GM13976 (cell line): ENCODE data around the gene BBS9.
"Not testable (repeated sequence)": the region's sequence is repeated elsewhere in the genome, so short reads cannot be mapped to it uniquely, and the experiment has no call there.

Source experiments
- DNase-seq: peaks from one replicate; pipeline ENCODE4 v3.0.0; 2012; ENCODE audit warnings: low spot score
- in situ Hi-C: fragments of 300-500 bp; cut with MboI; formaldehyde crosslinking; loops from one replicate; pipeline ENCODE4 v1.12.0; 2022; ENCODE audit warnings: low sequenced_read_pairs, mixed read lengths, inconsistent platforms; ENCODE audit not compliant: unreplicated experiment
- TF ChIP-seq, protein P1 (sequence below): IDR thresholded peaks from 2 replicates; pipeline ENCODE4 v1.5.1; 2012; ENCODE audit warnings: borderline replicate concordance, mild to moderate bottlenecking; ENCODE audit not compliant: insufficient read depth; ENCODE audit errors: extremely low read depth, missing control alignments, control extremely low read depth

The BBS9 gene

DNA sequence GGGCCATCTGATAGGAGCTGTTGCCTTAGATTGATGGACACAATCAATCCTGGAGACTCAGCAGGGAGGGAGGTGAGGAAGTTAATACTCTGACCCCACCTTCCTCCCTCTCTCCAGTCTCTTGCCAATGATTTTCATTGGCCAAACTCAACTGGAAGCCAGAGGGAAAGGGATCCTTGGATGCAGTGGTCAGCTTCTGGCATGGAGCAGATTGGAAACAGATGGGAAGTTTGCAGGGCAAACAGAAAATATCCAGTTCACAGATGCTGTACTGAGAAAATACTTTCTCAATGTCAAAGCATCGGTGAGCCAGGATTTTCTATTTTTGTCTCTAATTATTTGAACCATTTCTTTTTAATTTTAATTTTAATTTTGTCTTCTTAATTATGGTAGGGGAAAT is 170.8 kb downstream of the BBS9 start:
- no peak for DNase-seq
- TF ChIP-seq, protein P1, sequence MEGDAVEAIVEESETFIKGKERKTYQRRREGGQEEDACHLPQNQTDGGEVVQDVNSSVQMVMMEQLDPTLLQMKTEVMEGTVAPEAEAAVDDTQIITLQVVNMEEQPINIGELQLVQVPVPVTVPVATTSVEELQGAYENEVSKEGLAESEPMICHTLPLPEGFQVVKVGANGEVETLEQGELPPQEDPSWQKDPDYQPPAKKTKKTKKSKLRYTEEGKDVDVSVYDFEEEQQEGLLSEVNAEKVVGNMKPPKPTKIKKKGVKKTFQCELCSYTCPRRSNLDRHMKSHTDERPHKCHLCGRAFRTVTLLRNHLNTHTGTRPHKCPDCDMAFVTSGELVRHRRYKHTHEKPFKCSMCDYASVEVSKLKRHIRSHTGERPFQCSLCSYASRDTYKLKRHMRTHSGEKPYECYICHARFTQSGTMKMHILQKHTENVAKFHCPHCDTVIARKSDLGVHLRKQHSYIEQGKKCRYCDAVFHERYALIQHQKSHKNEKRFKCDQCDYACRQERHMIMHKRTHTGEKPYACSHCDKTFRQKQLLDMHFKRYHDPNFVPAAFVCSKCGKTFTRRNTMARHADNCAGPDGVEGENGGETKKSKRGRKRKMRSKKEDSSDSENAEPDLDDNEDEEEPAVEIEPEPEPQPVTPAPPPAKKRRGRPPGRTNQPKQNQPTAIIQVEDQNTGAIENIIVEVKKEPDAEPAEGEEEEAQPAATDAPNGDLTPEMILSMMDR = no peak
- in situ Hi-C loops = no loop called here

DNA sequence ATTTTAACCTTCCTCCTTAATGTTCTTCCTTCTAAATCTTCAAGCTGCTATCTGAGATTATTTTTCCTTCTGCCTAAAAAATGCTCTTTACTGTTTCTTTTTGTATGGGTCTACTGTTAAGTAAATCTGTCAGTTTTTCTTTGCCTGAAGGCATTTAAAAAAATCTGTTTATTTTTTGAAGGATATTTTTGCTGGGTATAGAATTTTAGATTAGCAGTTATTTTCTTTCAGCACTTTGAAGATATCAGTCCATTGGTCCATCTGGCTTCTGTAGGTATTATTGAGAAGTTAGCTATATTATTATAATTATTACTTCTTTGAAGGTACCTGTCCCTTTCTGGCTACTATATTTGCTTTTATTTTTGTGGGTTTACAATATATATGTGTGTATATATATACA is 171.4 kb downstream of the BBS9 start:
- in situ Hi-C loops = no loop called here
- DNase-seq = no peak
- TF ChIP-seq, protein P1 = no peak

DNA sequence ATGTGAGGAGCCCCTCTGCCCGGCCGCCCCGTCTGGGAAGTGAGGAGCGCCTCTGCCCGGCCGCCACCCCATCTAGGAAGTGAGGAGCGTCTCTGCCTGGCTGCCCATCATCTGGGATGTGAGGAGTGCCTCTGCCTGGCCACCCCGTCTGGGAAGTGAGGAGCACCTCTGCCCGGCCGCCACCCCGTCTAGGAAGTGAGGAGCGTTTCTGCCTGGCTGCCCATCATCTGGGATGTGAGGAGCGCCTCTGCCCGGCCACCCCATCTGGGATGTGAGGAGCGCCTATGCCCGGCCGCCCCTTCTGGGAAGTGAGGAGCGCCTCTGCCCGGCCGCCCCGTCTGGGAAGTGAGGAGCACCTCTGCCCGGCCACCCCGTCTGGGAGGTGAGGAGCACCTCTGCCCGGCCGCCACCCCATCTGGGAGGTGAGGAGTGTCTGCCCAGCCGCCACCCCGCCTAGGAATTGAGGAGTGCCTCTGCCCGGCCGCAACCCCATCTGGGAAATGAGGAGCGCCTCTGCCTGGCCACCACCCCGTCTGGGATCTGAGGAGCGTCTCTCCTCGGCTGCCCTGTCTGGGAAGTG is 174.7 kb downstream of the BBS9 start:
- in situ Hi-C loops, DNase-seq: not testable (repeated sequence)

DNA sequence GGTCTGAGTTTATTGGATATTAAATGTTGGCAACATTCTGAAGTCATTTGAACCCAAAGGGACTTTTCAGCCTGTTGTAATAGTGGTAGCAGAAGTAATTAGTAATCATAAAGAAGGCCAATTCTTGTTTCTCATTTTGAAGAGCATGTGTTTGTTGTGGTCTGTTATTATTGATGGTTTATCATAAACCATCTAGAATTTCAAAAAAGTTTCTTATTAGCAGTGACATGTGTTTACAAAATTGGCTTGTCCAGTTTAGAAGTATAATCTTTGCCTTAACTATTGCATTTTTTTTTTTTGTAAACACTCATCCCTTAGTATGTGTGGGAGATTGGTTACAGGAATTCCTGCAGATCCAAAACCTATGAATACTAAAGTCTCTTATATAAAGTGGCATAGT is 177.8 kb downstream of the BBS9 start:
- TF ChIP-seq, protein P1 = no peak

DNA sequence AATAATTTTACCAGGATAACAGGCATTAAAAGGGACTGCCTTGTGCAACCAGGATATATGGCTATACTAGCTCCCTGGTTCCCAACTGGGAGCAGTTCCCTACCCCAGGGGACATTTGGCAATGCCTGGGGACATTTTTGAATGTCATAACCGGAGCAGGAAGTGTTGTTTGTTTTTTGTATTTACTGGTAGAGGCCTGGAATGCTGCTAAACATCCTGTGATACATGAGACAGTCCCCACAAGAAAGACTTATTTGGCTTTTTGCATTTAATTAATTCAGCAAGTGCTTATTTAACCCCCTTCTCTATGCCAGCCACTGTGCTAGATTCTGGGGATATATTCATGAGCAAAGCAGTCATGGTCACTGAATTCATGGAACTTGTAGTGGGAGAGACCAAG is 181.2 kb downstream of the BBS9 start:
- no peak for DNase-seq
- TF ChIP-seq, protein P1 = no peak
- in situ Hi-C loops = no loop called here

More for the DNA sequence above, 177.8 kb downstream of the BBS9 start:
- in situ Hi-C loops = no loop called here
- no peak for DNase-seq

DNA sequence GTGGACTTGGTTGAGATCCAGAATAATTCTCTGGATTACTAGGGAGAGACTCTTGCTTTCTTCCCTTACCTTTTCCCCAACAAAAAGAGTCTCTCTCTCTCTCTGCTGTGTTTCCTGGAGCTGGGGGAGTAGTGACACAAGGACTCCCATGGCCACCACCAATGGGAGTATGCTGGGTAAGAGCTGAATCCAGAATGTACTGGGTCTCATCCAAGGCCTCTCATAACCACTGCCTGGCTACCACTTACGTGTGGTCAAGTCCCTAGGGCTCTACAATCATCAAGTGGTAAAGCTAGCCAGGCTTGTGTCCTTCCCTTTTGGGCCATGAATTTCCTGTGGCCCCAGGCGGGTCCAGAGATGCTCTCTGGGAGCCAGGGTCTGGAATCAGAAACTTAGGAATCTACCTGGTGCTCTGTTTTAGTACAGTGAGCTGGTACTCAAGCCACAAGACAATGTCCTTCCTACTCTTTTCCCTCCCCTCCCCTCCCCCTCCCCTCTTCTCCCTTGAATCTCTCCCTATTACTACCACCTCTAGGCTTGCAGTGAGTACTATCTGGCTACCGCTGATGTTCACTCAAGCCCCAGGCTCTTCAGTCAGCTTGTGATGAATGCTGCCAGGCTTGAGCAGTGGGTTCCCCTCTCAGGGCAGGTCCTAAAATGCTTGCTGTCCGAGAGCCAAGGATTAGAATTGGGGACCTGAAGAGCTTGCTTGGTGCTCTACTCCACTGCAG is 196.6 kb downstream of the BBS9 start:
- TF ChIP-seq, protein P1 = no peak
- DNase-seq = no peak
- in situ Hi-C loops = no loop called here

DNA sequence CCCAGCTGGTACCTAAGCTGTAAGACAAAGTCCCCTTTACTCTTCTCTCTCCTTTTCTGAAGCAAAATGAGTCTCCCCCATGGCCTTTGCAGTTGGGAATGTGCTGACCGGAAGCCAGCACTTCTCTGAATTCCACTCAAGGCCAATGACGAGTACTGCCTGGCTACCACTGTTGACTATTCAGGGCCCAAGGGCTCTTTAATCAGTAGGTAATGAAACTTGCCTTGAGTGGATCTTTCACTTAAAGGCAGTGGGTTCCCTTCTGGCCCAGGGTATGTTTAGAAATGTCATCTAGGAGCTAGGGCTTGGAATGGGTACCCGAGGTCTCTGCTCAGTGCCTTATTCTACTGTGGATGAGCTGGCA is 197.1 kb downstream of the BBS9 start:
- in situ Hi-C loops = no loop called here
- no peak for DNase-seq
- TF ChIP-seq, protein P1 = no peak
